H1 (cell line): ENCODE data around the gene CUEDC2. TPM values are rescaled to one million over a fixed set of nuclear protein-coding genes. Genes with fewer than 3 reads are reported as not detected.
A peak's percentile ranks its signal among the peaks of the same experiment; 100 is the strongest.

Source experiments
- CTCF ChIA-PET: fragments of 300-600 bp; sonication (Branson Sonifier 250); formaldehyde crosslinking; loops from one replicate; lab custom pipeline; 2021; ENCODE audit not compliant: partially characterized antibody; lab: Charles Lee
- POLR2A ChIA-PET: fragments of 300-600 bp; sonication (Branson Sonifier 250); formaldehyde crosslinking; loops from one replicate; lab custom pipeline; 2021; ENCODE audit warnings: inconsistent platforms; ENCODE audit not compliant: partially characterized antibody; lab: Charles Lee
- DNase-seq, 2 experiments: peaks; one replicate each; pipeline versions ENCODE4 v3.0.0 to v3.0.0-alpha.2; 2010 to 2022; ENCODE audit warnings: low spot score in 2 of 2, low read depth in 1 of 2, mixed read lengths in 1 of 2
- FAIRE-seq: peaks from 2 replicates; lab custom pipeline; 2011; peaks lifted over from hg19 to GRCh38; lab: Jason Lieb, UNC
- H2AFZ ChIP-seq: 2 replicates; pipeline ENCODE4 v1.8.1; 2012; ENCODE audit warnings: low read length, inconsistent platforms
- H2AK5ac ChIP-seq: 2 replicates; pipeline ENCODE4 v1.6.1; 2013; ENCODE audit warnings: low read depth, low read length
- H2BK120ac ChIP-seq: replicated peaks from 2 replicates; pipeline ENCODE3; 2013; ENCODE audit warnings: low read depth, low read length, inconsistent platforms
- H2BK12ac ChIP-seq: 2 replicates; pipeline ENCODE4 v1.6.1; 2013; ENCODE audit warnings: low read depth, low read length
- H2BK15ac ChIP-seq: 2 replicates; pipeline ENCODE4 v1.6.1; 2013; ENCODE audit warnings: low read length
- H2BK20ac ChIP-seq: 2 replicates; pipeline ENCODE4 v1.6.1; 2013; ENCODE audit warnings: low read length
- H2BK5ac ChIP-seq: 2 replicates; pipeline ENCODE4 v1.6.1; 2013; ENCODE audit warnings: low read depth, low read length
- H3K14ac ChIP-seq: 2 replicates; pipeline ENCODE4 v1.6.1; 2013; ENCODE audit warnings: inconsistent platforms; ENCODE audit not compliant: insufficient read length
- H3K18ac ChIP-seq: 2 replicates; pipeline ENCODE4 v1.6.1; 2013; ENCODE audit warnings: low read length; ENCODE audit errors: extremely low read depth
- H3K23ac ChIP-seq: 2 replicates; pipeline ENCODE4 v1.6.1; 2013; ENCODE audit warnings: inconsistent platforms; ENCODE audit not compliant: insufficient read length
- H3K23me2 ChIP-seq: 2 replicates; pipeline ENCODE4 v1.6.1; 2013; ENCODE audit warnings: low read depth, low read length
- H3K27ac ChIP-seq: 2 replicates; pipeline ENCODE4 v1.6.1; 2011; ENCODE audit warnings: low read depth, low read length, inconsistent platforms
- H3K27me3 ChIP-seq, 4 experiments: replicated peaks in 1 of 4; 1 replicate in 1 of 4; 2 replicates in 3 of 4; pipeline versions ENCODE4 v1.6.1 to v1.8.1; 2011 to 2013; ENCODE audit warnings: low read length in 3 of 4, mild to moderate bottlenecking in 3 of 4, inconsistent platforms in 2 of 4, mixed read lengths in 2 of 4, moderate library complexity in 1 of 4; ENCODE audit not compliant: control insufficient read depth in 3 of 4, insufficient read depth in 3 of 4; ENCODE audit errors: extremely low read depth in 1 of 4
- H3K36me3 ChIP-seq, 4 experiments: 2 replicates each; pipeline versions ENCODE4 v1.6.1 to v1.8.1; 2011 to 2013; ENCODE audit warnings: mild to moderate bottlenecking in 4 of 4, low read length in 3 of 4, moderate library complexity in 2 of 4, control low read depth in 1 of 4, inconsistent platforms in 1 of 4; ENCODE audit not compliant: insufficient read depth in 4 of 4, control insufficient read depth in 2 of 4
- H3K4ac ChIP-seq: replicated peaks from 2 replicates; pipeline ENCODE3; 2013; ENCODE audit warnings: low read length, low read depth, mixed read lengths, inconsistent platforms; ENCODE audit not compliant: insufficient read length
- H3K4me1 ChIP-seq, 4 experiments: replicated peaks in 1 of 4; 1 replicate in 1 of 4; 2 replicates in 3 of 4; pipeline versions ENCODE4 v1.6.1 to v1.8.1; 2011 to 2013; ENCODE audit warnings: low read length in 3 of 4, inconsistent platforms in 2 of 4, mixed read lengths in 1 of 4; ENCODE audit not compliant: insufficient read depth in 4 of 4, control insufficient read depth in 3 of 4
- H3K4me2 ChIP-seq, 2 experiments: 2 replicates each; pipeline versions ENCODE4 v1.6.1 to v1.8.1; 2011 to 2013; ENCODE audit warnings: low read depth in 2 of 2, low read length in 2 of 2, control low read depth in 1 of 2, inconsistent platforms in 1 of 2, mild to moderate bottlenecking in 1 of 2; ENCODE audit not compliant: insufficient read depth in 1 of 2
- H3K4me3 ChIP-seq, 4 experiments: fragments of 200-600, 300-600 bp in 1 of 4; sonication (generic), shearing (Covaris generic), sonication (Bioruptor Twin) in 1 of 4; 2 replicates each; pipeline versions ENCODE4 v1.5.1 to v1.8.1; 2011 to 2016; ENCODE audit warnings: low read length in 4 of 4, low read depth in 3 of 4, control low read depth in 2 of 4, inconsistent platforms in 2 of 4, mild to moderate bottlenecking in 2 of 4, mixed read lengths in 1 of 4, moderate library complexity in 1 of 4; ENCODE audit not compliant: insufficient read depth in 2 of 4; ENCODE audit errors: extremely low read depth in 1 of 4
- H3K56ac ChIP-seq: replicated peaks from 2 replicates; pipeline ENCODE3; 2013; ENCODE audit warnings: low read depth, mild to moderate bottlenecking, mixed read lengths, low read length, inconsistent platforms; ENCODE audit not compliant: insufficient read length
- H3K79me1 ChIP-seq: 2 replicates; pipeline ENCODE4 v1.6.1; 2013; ENCODE audit warnings: low read depth, low read length, control low read depth
- H3K79me2 ChIP-seq, 2 experiments: 2 replicates each; pipeline versions ENCODE4 v1.6.1 to v1.8.1; 2012 to 2013; ENCODE audit warnings: low read length in 2 of 2, mild to moderate bottlenecking in 2 of 2, inconsistent platforms in 1 of 2; ENCODE audit not compliant: insufficient read depth in 2 of 2, control insufficient read depth in 1 of 2
- H3K9ac ChIP-seq, 4 experiments: replicated peaks in 1 of 4; 1 replicate in 1 of 4; 2 replicates in 3 of 4; pipeline versions ENCODE4 v1.6.1 to v1.8.1; 2011 to 2013; ENCODE audit warnings: low read depth in 3 of 4, low read length in 3 of 4, control low read depth in 2 of 4, mild to moderate bottlenecking in 2 of 4, moderate library complexity in 2 of 4, inconsistent platforms in 1 of 4; ENCODE audit errors: extremely low read depth in 1 of 4
- H3K9me3 ChIP-seq, 2 experiments: 2 replicates each; pipeline versions ENCODE4 v1.6.1 to v1.8.1; 2012 to 2013; ENCODE audit warnings: mild to moderate bottlenecking in 2 of 2, moderate library complexity in 2 of 2, control low read depth in 1 of 2, inconsistent platforms in 1 of 2, low read depth in 1 of 2, low read length in 1 of 2, mixed read lengths in 1 of 2; ENCODE audit not compliant: insufficient read depth in 2 of 2
- H4K20me1 ChIP-seq, 2 experiments: replicated peaks in 1 of 2; 2 replicates each; pipeline versions ENCODE3 to v1.8.1; 2011 to 2013; ENCODE audit warnings: inconsistent platforms in 2 of 2, low read length in 2 of 2, mild to moderate bottlenecking in 1 of 2; ENCODE audit not compliant: insufficient read depth in 2 of 2, control insufficient read depth in 1 of 2
- H4K5ac ChIP-seq: 2 replicates; pipeline ENCODE4 v1.6.1; 2013; ENCODE audit warnings: low read length, low read depth, mixed read lengths, inconsistent platforms; ENCODE audit not compliant: insufficient read length
- H4K8ac ChIP-seq: 2 replicates; pipeline ENCODE4 v1.8.0; 2013; ENCODE audit warnings: mild to moderate bottlenecking, moderate library complexity, low read length, inconsistent platforms; ENCODE audit not compliant: insufficient read depth; ENCODE audit errors: extremely low read depth
- H4K91ac ChIP-seq: replicated peaks from 2 replicates; pipeline ENCODE3; 2013; ENCODE audit warnings: low read length, mixed read lengths, inconsistent platforms; ENCODE audit not compliant: insufficient read length
- CBX5 ChIP-seq: fragments of 300-800, 300-1000 bp; sonication (generic); IDR thresholded peaks from 2 replicates; pipeline ENCODE4 v1.7.1; 2016; ENCODE audit warnings: antibody characterized with exemption, low read length, low read depth
- FOSL1 ChIP-seq: IDR thresholded peaks from 2 replicates; pipeline ENCODE4 v1.6.1; 2011; ENCODE audit warnings: mild to moderate bottlenecking, low read depth, low read length, moderate library complexity; ENCODE audit not compliant: insufficient read depth
- GTF2F1 ChIP-seq: IDR thresholded peaks from 2 replicates; pipeline ENCODE4 v1.6.1; 2012; ENCODE audit warnings: low read depth, low read length, improper control_type of control experiment, borderline replicate concordance
- KDM4A ChIP-seq: IDR thresholded peaks from one replicate; pipeline ENCODE4 v1.7.1; 2012; ENCODE audit warnings: low read depth, mild to moderate bottlenecking, moderate library complexity, low read length, inconsistent platforms; ENCODE audit not compliant: severe bottlenecking
- NRF1 ChIP-seq: IDR thresholded peaks from 2 replicates; pipeline ENCODE4 v1.6.1; 2011; ENCODE audit warnings: mild to moderate bottlenecking, low read depth, low read length, improper control_type of control experiment
- RNF2 ChIP-seq: fragments of 200-900, 300-1000 bp; sonication (generic); IDR thresholded peaks from 2 replicates; pipeline ENCODE4 v1.7.1; 2016; ENCODE audit warnings: borderline replicate concordance, low read depth, mild to moderate bottlenecking, antibody characterized with exemption, low read length; ENCODE audit not compliant: poor library complexity, severe bottlenecking; ENCODE audit errors: missing control alignments
- SIRT6 ChIP-seq: IDR thresholded peaks from one replicate; pipeline ENCODE4 v1.7.1; 2012; ENCODE audit warnings: low read length, inconsistent platforms
- TAF1 ChIP-seq: IDR thresholded peaks from 2 replicates; pipeline ENCODE4 v1.6.1; 2011; ENCODE audit warnings: mild to moderate bottlenecking, low read depth, low read length
- TBP ChIP-seq: IDR thresholded peaks from 2 replicates; pipeline ENCODE4 v1.6.1; 2011; ENCODE audit warnings: low read depth, low read length, improper control_type of control experiment
- ZNF274 ChIP-seq: IDR thresholded peaks from 2 replicates; pipeline ENCODE4 v1.7.0; 2012; ENCODE audit warnings: low read length, borderline replicate concordance; ENCODE audit errors: extremely low read depth
- WGBS, 2 experiments: shearing (Covaris generic) in 1 of 2; methylation state at CpG; one replicate each; pipeline versions ENCODE4 v1.1.6 to v1.1.7; 2013 to 2015; ENCODE audit warnings: low lambda C conversion rate in 2 of 2, mixed read lengths in 2 of 2, inconsistent platforms in 1 of 2, low coverage in 1 of 2, missing lambda C conversion rate in 1 of 2; ENCODE audit not compliant: insufficient replicate concordance in 2 of 2, insufficient coverage in 1 of 2, insufficient read length in 1 of 2; ENCODE audit errors: extremely low coverage in 1 of 2, missing lambda C conversion rate in 1 of 2; 5-methylcytosine and 5-hydroxymethylcytosine counted together
- polyA plus RNA-seq, 7 experiments: library from polyadenylated mRNA; depleted of rRNA in 3 of 7; stranded (reverse) in 5 of 7; unstranded in 2 of 7; fragments of >200 nt in 5 of 7; fragments of 200-250 nt in 2 of 7; gene quantifications; 1 replicate in 5 of 7; 2 replicates in 1 of 7; 4 replicates in 1 of 7; pipeline versions ENCODE4 v1.2.1 to v1.2.3, GENCODE V29; 2011 to 2013; ENCODE audit warnings: missing spikeins in 2 of 7, mixed read lengths in 2 of 7
- total RNA-seq: library from RNA; stranded (reverse); fragmentation: NEBNext Ultra II Directional; extraction: Animal tissue kit (Norgen Biotek cat#: 25700); gene quantifications from 2 replicates; pipeline ENCODE4 v1.2.1, GENCODE V29; 2021

Gene CUEDC2
- total and polyA plus RNA-seq, 2 of the 8 experiments (the other 6 are each of a cell fraction or from before 2014, with no cell fraction given) = 41.7 to 55.2 TPM

DNA sequence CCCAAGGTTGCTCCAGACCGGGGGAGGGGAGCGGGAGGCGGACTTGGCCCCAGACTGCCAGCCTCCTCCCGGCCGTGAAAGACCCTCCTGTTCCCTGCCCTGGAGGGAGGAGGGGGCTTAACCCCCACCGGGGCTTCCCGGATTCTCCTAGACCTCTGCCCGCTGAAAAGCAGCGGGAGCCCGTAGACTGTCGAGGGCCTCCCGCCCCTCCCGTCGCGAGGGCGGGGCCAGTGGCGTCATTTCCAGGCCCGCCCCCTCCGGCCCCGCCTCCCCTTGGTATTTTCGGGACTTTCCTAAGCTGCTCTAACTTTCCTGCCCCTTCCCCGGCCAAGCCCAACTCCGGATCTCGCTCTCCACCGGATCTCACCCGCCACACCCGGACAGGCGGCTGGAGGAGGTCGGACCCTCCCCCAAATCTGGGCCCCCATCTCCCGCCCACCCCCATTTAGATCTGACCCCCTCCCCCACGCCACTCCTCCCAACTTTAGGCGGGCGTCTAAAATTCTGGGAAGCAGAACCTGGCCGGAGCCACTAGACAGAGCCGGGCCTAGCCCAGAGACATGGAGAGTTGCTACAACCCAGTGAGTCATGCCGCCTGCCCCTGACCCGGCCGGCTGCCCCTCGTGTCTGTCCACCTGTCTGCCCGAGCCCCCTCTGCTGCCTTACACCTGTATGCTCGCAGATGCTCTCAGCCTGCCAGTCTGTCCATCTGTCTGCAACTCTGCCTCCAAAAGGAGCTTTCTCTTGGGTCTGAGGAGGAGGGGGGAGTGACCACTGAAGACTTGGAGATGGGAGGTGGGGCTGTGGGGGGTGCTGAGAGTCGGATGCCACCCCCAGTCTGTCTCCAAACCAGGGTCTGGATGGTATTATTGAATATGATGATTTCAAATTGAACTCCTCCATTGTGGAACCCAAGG is 36.7 kb downstream of the CUEDC2 start, which contains the start of gene NFKB2:
TSS of gene NFKB2 (plus strand) at position 306 of the 917 bp plus-strand sequence. CDS start at position 561, 255 bp downstream.
- H2AK5ac ChIP-seq = peak within 1 kb of the TSS; percentile 55
- peak within 1 kb of the TSS; percentile 98 to 100 for H3K4me2 ChIP-seq
- peak within 1 kb of the TSS in 3 of 4 experiments; percentile 67 to 72 (median 71); a peak in 6 of 7 replicates for H3K9ac ChIP-seq
- H3K23me2 ChIP-seq = peaks cover 13% of the 10 kb centered on the region
- peak within 1 kb of the TSS; percentile 21 for H3K4ac ChIP-seq
- H4K20me1 ChIP-seq = peaks cover 6 to 12% of the 10 kb centered on the region in 2 experiments
- no peak within 1 kb of the TSS for H3K23ac ChIP-seq
- peaks cover 0 to 4% (median 2%) of the 10 kb centered on the region in 4 experiments; a peak in 4 of 8 replicates for H3K36me3 ChIP-seq
- H3K79me1 ChIP-seq = no peaks in the 10 kb centered on the region
- no peak within 1 kb of the TSS for H2BK20ac ChIP-seq
- H3K4me3 ChIP-seq = peak within 1 kb of the TSS; percentile 29 to 75 (median 68)
- H3K27ac ChIP-seq = peak within 1 kb of the TSS; percentile 69; the same call in 1 of the 2 replicates
- FAIRE-seq (no peak), DNase-seq (peak; percentile 59 to 95)
- no peaks in the 10 kb centered on the region for H3K79me2 ChIP-seq
- peak within 1 kb of the TSS; percentile 66; the same call in 1 of the 2 replicates for H2BK15ac ChIP-seq
- H3K18ac ChIP-seq = peak within 1 kb of the TSS; percentile 78
- no peak within 1 kb of the TSS for H2BK120ac ChIP-seq
- ChIA-PET CTCF (interaction anchor here (0.6 to 16.4 kb wide), 19 partner anchors 9 to 227 kb away, joined by 3 to 357 read pairs (median 4); partner anchors contain the start of genes C10orf95, CUEDC2, ELOVL3 and FBXL15), POLR2A (interaction anchor here (1.0 to 5.8 kb wide), 12 partner anchors 10 to 244 kb away, joined by 3 to 33 read pairs (median 6); partner anchors contain the start of genes FBXL15, NOLC1 and PSD)
- no peak within 1 kb of the TSS for H3K14ac ChIP-seq
- no peak within 1 kb of the TSS for H2AFZ ChIP-seq
- H3K27me3 ChIP-seq = peaks cover 0 to 24% (median 20%) of the 10 kb centered on the region in 4 experiments; a peak in 6 of 7 replicates
- H3K9me3 ChIP-seq = no peaks in the 10 kb centered on the region
- WGBS, 2 experiments = 6% methylated on average over 12 of the region's 42 CpGs; no CpG with 5 or more reads in 1 of the 2 experiments
- H2BK12ac ChIP-seq = peak within 1 kb of the TSS; percentile 72
- H4K5ac ChIP-seq = no peak within 1 kb of the TSS
- H4K91ac ChIP-seq = no peak within 1 kb of the TSS
- H2BK5ac ChIP-seq = peak within 1 kb of the TSS; percentile 7; the same call in 1 of the 2 replicates
- peaks cover 0 to 24% (median 14%) of the 10 kb centered on the region in 4 experiments; a peak in 6 of 7 replicates for H3K4me1 ChIP-seq
- no peak within 1 kb of the TSS for H3K56ac ChIP-seq
- peak within 1 kb of the TSS; percentile 91; the same call in 1 of the 2 replicates for H4K8ac ChIP-seq
- peak; percentile 34 for TF ChIP-seq KDM4A
- no peak for TF ChIP-seq FOSL1
- TF ChIP-seq TBP = peak; percentile 38; the same call in 1 of the 2 replicates
- peak; percentile 4 for TF ChIP-seq RNF2
- TF ChIP-seq NRF1 = no peak
- no peak for TF ChIP-seq GTF2F1
- TF ChIP-seq TAF1 = peak; percentile 33; the same call in 1 of the 2 replicates
- TF ChIP-seq SIRT6 = no peak
- TF ChIP-seq CBX5 = no peak
- no peak for TF ChIP-seq ZNF274
